Skeletal muscle satellite cell (primary cell): ENCODE measurements around the gene ZDHHC4.

Experiments used
- H3K27me3 ChIP-seq: 2 replicates; pipeline ENCODE4 v1.7.0; 2013; ENCODE audit warnings: low read length; ENCODE audit not compliant: control insufficient read depth, insufficient read depth
- H3K36me3 ChIP-seq: 2 replicates; pipeline ENCODE4 v1.7.0; 2013; ENCODE audit warnings: mild to moderate bottlenecking, control low read depth, low read length; ENCODE audit not compliant: insufficient read depth
- H3K4me1 ChIP-seq: 2 replicates; pipeline ENCODE4 v1.7.0; 2013; ENCODE audit warnings: low read length; ENCODE audit not compliant: control insufficient read depth, insufficient read depth
- H3K4me2 ChIP-seq: 2 replicates; pipeline ENCODE4 v1.7.0; 2013; ENCODE audit warnings: mild to moderate bottlenecking, low read length
- H3K4me3 ChIP-seq: 2 replicates; pipeline ENCODE4 v1.7.0; 2013; ENCODE audit warnings: low read length
- H3K9ac ChIP-seq: 2 replicates; pipeline ENCODE4 v1.7.0; 2013; ENCODE audit warnings: mild to moderate bottlenecking, low read depth, low read length, moderate library complexity
- H3K9me3 ChIP-seq: replicated peaks from 2 replicates; pipeline ENCODE4 v1.7.0; 2013; ENCODE audit warnings: mild to moderate bottlenecking, control low read depth, low read length

The ZDHHC4 gene

DNA sequence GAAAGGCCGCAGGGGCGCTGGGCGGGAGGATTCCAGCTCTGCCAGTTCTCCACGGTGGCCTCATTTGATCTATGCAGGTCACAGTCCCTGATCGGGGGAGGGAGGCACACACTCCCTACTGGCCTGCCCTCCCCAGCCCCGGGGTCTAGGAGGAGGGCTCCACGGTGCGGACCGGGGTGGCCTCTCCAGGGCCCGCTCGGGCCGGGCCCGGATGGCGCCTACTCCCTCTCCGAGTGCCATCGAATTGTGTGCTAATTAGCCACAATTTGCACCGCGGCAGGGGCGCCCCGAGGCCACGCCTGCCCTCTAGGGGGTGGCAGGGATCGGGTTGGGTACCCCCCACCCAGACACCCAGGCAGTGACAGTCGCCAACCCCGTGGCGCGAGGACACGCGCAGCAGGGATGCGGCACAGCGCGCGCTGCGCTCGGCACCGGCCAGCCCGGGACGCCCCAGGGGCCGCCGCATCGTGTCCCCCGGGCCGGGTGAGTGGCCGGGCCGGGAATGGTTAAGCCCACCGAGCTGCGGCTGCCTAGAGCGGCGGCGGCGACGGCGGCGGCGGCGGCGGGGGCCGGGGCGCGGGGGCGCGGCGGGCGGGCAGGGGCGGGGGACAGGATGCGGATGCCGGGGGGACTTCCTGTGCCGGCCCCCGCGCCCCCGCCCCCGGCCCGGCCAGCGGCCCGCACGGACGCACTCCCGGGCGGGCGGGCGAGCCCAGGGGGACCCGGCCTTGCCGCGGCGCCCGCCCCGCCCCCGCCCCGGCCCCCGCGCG, 37.9 kb downstream of the ZDHHC4 start, which contains the start of gene ZNF853:
Gene ZNF853 (plus strand): TSS at position 658 of the 770 bp plus-strand sequence. CDS start 565 bp downstream, outside the sequence.
- Histone ChIP-seq H3K27me3 (peaks cover 33% of the 10 kb centered on the region), H3K4me1 (peaks cover 3% of the 10 kb centered on the region), H3K4me2 (peak within 1 kb of the TSS; percentile 80), H3K9ac (peak within 1 kb of the TSS; percentile 30), H3K4me3 (peak within 1 kb of the TSS; percentile 64), H3K9me3 (no peaks in the 10 kb centered on the region), H3K36me3 (no peaks in the 10 kb centered on the region)

- peaks cover 3% of the 10 kb centered on the region for H3K4me1 ChIP-seq
- H3K9ac ChIP-seq: peak overlapping the region; percentile 30
- H3K9me3 ChIP-seq: no peaks in the 10 kb centered on the region
- peak overlapping the region; percentile 64 for H3K4me3 ChIP-seq
- H3K27me3 ChIP-seq: peaks cover 33% of the 10 kb centered on the region
- H3K4me2 ChIP-seq: peak overlapping the region; percentile 80
- H3K36me3 ChIP-seq: no peaks in the 10 kb centered on the region
Measured at GRCh38 chr7:6615723-6616555, 38.7 kb downstream of the ZDHHC4 start.

DNA sequence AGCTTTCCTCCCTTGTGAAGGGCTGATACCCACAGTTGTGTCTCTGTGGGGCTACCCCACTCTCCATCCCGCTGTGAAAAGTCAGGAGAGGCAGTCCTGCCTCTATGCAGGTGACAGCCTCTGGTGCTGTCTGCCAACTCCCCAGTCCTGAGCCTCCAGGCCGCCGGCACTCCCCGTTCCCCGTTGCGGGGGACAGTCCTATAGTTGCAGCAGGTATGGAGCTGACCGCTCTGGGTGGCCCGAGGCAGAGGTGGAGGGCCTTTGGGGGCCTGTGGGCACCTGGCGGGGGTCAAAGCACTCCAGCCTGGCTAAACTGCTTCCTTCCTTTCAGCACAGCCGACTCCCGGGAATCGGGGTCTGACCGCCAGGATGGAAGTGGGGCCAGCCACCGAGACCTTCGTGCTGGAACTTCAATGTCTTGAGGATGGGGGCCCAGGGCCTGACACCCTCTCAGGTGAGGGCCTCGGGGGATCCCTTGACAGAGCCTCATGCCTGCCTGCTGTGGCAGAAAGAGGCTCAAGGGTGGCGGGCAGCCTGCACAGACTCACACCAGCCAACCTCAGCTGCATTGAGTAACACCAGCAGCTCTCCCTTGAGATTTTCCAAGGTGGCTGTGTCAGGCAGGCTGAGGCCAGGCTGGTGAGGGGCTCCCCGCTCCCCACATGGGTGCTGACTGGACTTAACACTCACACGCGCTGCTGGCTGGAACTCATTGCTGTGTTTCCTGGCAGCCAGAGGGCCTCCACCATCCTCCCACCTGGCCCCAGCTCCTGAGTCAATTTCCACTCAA, 39.8 kb downstream of the ZDHHC4 start:
- Histone ChIP-seq H3K4me1 (peaks cover 3% of the 10 kb centered on the region), H3K9ac (no peak overlapping the region), H3K9me3 (no peaks in the 10 kb centered on the region), H3K27me3 (peaks cover 33% of the 10 kb centered on the region), H3K36me3 (no peaks in the 10 kb centered on the region), H3K4me3 (no peak overlapping the region), H3K4me2 (no peak overlapping the region)

DNA sequence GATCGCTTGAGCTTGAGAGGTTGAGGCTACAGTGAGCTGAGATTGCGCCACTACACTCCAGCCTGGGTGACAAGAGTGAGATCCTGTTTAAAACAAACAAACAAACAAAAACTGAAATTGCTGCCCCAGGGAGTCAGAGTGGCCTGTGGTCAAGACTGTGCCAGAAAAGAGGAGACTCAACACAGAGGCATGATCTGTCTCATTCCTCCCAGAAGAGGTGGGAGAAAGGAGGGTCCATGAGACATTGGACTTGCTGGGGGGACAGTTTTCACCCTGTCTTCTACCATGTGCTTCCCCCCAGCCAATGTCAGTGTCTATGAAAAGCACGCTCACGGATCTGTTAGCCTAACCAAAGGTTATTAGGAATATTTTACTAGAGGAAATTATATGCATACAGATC, 41.4 kb downstream of the ZDHHC4 start:
- Histone ChIP-seq H3K9ac (no peak overlapping the region), H3K27me3 (peaks cover 30% of the 10 kb centered on the region), H3K4me2 (no peak overlapping the region), H3K4me3 (no peak overlapping the region), H3K36me3 (no peaks in the 10 kb centered on the region), H3K4me1 (peaks cover 3% of the 10 kb centered on the region), H3K9me3 (no peaks in the 10 kb centered on the region)

DNA sequence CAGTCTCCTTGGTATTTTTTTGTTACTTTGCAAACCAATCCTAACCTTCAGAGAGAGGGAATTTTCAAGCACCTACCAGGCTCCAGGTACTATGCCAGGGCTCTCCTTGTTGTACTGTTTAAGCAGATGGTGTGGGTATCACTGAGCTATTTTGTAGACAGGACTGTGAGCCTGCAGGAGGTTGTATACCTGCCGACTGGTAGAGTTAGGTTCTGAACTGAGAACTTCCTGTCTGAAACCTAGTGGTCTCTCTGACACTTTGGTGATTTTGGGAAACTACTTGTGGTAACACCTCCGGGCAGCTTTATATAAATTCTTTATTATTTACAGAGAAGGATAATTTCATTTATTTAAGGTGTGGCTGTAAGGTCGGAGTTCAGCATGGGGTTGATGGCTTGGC, 42.7 kb downstream of the ZDHHC4 start:
- Histone ChIP-seq H3K4me2 (no peak overlapping the region), H3K9me3 (no peaks in the 10 kb centered on the region), H3K36me3 (no peaks in the 10 kb centered on the region), H3K9ac (no peak overlapping the region), H3K4me3 (no peak overlapping the region), H3K4me1 (peaks cover 2% of the 10 kb centered on the region), H3K27me3 (peaks cover 17% of the 10 kb centered on the region)

DNA sequence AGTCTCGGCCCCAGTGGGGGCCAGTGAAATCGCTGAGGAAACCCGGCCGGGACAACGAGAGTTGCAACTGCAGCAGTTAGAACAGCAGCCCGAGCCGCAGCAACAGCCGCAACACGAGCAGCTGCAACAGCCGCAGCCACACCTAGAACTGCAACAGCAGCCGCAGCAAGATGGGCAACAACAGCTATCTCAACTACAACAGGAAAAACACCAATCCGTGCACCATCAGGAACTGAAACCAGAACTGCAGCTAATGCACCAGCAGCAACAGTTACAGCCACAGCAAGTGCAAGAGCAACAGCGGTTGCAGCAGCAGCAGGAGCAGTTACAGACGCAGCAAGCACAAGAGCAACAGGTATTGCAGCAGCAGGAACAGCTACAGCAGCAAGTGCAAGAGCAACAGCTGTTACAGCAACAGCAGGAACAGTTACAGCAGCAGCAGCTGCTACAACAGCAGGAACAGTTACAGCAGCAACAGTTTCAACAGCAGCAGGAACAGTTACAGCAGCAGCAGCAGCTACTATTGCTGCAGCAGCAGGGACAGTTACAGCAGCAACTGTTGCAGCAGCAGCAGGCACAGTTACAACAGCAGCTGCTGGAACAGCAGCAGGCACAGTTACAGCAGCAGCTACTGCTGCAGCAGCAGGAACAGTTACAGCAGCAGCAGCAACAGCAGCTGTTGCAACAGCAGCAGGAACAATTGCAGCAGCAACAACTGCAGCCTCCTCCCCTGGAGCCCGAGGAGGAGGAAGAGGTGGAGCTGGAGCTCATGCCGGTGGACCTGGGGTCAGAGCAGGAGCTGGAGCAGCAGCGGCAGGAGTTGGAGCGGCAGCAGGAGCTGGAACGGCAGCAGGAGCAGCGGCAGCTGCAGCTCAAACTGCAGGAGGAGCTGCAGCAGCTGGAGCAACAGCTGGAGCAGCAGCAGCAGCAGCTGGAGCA, 44.2 kb downstream of the ZDHHC4 start:
- H3K4me1 ChIP-seq: no peaks in the 10 kb centered on the region
- no peak overlapping the region for H3K4me3 ChIP-seq
- H3K9me3 ChIP-seq: no peaks in the 10 kb centered on the region
- peaks cover 12% of the 10 kb centered on the region for H3K27me3 ChIP-seq
- no peak overlapping the region for H3K4me2 ChIP-seq
- no peaks in the 10 kb centered on the region for H3K36me3 ChIP-seq
- H3K9ac ChIP-seq: no peak overlapping the region

- Histone ChIP-seq H3K4me2 (no peak overlapping the region), H3K9ac (no peak overlapping the region), H3K36me3 (no peaks in the 10 kb centered on the region), H3K27me3 (peaks cover 11% of the 10 kb centered on the region), H3K4me3 (no peak overlapping the region), H3K9me3 (no peaks in the 10 kb centered on the region), H3K4me1 (no peaks in the 10 kb centered on the region)
Measured at GRCh38 chr7:6622134-6622710, 45.0 kb downstream of the ZDHHC4 start.

- Histone ChIP-seq H3K27me3 (peaks cover 5% of the 10 kb centered on the region), H3K4me1 (no peaks in the 10 kb centered on the region), H3K4me2 (no peak overlapping the region), H3K4me3 (no peak overlapping the region), H3K9ac (no peak overlapping the region), H3K36me3 (no peaks in the 10 kb centered on the region), H3K9me3 (no peaks in the 10 kb centered on the region)
Measured at GRCh38 chr7:6623589-6624245, 46.5 kb downstream of the ZDHHC4 start.

GRCh38 chr7:6624246-6624611, 47.0 kb downstream of the ZDHHC4 start:
- no peaks in the 10 kb centered on the region for H3K9me3 ChIP-seq
- no peak overlapping the region for H3K9ac ChIP-seq
- no peaks in the 10 kb centered on the region for H3K4me1 ChIP-seq
- H3K36me3 ChIP-seq: no peaks in the 10 kb centered on the region
- no peak overlapping the region for H3K4me3 ChIP-seq
- peaks cover 5% of the 10 kb centered on the region for H3K27me3 ChIP-seq
- no peak overlapping the region for H3K4me2 ChIP-seq

GRCh38 chr7:6628045-6628444, 50.8 kb downstream of the ZDHHC4 start:
- H3K4me3 ChIP-seq: no peak overlapping the region
- H3K4me2 ChIP-seq: no peak overlapping the region
- no peak overlapping the region for H3K9ac ChIP-seq
- H3K36me3 ChIP-seq: no peaks in the 10 kb centered on the region
- no peaks in the 10 kb centered on the region for H3K4me1 ChIP-seq
- H3K27me3 ChIP-seq: no peaks in the 10 kb centered on the region
- H3K9me3 ChIP-seq: no peaks in the 10 kb centered on the region
